K562 treated with DMSO at 1 percent for 12 hours (cell line): ENCODE data around the gene EED. TPM values are rescaled to one million over a fixed set of nuclear protein-coding genes. Genes with fewer than 3 reads are reported as not detected.

ENCODE experiments used
- total RNA-seq: library from RNA; unstranded; fragments of 300-600 nt; gene quantifications from 2 replicates; pipeline ENCODE4 v1.2.3, GENCODE V29; 2022; ENCODE audit not compliant: insufficient read depth

The EED gene
- total RNA-seq: 26.4 and 36.2 TPM in 2 replicates

GRCh38 chr11:86244522-86245368 lies at the start of gene EED:
EED (plus strand) TSS chr11:86244753; CDS start chr11:86245230, 477 bp downstream.

GRCh38 chr11:86302092-86302793 lies 57.7 kb downstream of the EED start, which contains the start of gene HIKESHI:
HIKESHI (plus strand) TSS chr11:86302240; CDS start chr11:86302449, 209 bp downstream.

Other genes with a start within 250 kb of the EED start
- 46.4 and 164 TPM in 2 replicates for gene PICALM, start 175.7 kb upstream of the EED start, total RNA-seq
- 41.7 and 51.2 TPM in 2 replicates for gene HIKESHI, start 57.5 kb downstream of the EED start, total RNA-seq
- gene CCDC81, start 130.1 kb downstream of the EED start, total RNA-seq: 0.62 TPM in 1 of 2 replicates, not detected in the other